ENCODE measurements around the gene CHI3L2.

CHI3L2 gene

DNA sequence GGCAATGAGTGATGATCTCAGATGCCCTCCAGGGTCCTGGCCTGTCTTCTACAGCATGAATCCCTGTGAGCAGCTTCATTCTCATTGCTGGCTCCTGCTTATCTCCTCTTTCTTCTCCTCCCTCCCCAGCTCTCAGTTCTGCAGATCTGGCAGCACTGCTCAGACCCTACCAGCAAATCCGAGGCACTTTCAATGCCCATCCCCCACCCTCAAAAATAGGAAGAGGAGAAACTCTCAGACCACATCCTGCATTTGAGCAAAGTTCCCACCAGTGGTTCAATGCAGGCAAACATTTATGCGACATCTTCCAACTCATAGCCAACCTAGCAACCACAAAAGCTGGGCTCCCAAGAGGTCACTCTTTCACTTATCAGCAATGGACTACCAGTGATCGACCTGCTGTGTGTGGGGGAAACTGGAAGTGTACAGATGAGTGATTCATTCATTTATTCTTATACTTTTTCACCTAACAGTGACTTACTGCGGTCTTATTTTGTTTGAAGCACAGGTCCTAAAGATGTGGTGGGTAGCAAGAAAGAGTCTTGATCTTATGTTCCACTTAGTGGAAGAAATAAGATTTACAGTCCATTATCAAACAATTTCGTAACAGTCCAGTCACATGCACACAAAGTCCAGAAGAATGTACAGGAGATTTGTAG, 5.8 kb upstream of the CHI3L2 start:
- peak in 1 of 2 experiments; percentile 27 for DNase-seq

DNA sequence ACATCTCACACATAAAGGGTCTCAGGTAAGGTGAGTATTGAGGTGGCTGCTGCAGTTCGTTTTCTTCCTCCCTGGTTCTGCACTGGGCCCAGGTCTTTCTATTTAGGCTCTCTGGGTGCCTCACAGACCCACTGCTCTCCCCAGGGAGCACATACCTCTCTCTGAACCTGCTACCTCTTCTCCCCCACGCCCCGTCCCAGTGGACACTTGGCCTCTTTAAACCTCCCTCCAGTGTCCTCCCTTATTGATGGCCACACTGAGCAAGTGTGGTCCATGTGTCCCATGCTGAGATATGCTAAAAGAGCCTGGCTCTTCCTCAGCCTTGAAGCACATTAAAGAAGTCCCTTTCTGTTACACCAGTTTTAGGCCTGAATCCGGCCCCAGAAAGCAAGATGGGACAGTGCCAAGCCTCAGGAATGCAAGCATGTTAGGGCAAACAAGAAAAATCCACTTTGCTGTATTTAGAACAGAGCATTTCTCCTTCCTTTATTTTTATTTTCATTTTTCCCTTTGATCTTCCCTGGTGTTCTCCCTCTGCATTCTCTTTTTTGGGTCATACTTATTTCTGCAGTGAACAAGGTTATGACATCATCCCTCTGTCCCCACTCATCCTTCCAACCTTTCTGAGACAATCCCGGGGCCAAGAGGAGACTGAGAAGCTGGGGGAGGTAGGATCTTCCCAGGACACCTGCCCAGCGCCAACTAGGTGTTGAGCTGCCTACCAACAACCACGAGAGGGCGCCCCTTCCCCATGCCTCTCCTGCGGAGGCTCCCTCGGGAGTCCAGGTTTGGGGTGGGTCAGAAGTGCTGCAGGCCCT, 5.0 kb upstream of the CHI3L2 start:
- peak; percentile 56 to 67 for DNase-seq

GRCh38 chr1:111223126-111223685, 4.3 kb upstream of the CHI3L2 start:
- no peak for DNase-seq

- DNase-seq = no peak
These were observed 2.4 kb upstream of the CHI3L2 start for GRCh38 chr1:111225091-111225490.

GRCh38 chr1:111225717-111226400, 1.7 kb upstream of the CHI3L2 start:
- DNase-seq = no peak

GRCh38 chr1:111227851-111228747, 586 bp downstream of the CHI3L2 start:
- DNase-seq = no peak

GRCh38 chr1:111228748-111229126, 1.2 kb downstream of the CHI3L2 start:
- DNase-seq = no peak

- no peak for DNase-seq
These were observed 4.6 kb downstream of the CHI3L2 start for GRCh38 chr1:111232134-111232533.

- DNase-seq = no peak
These were observed 6.7 kb downstream of the CHI3L2 start for GRCh38 chr1:111234258-111234657.

GRCh38 chr1:111234866-111235265, 7.4 kb downstream of the CHI3L2 start:
- no peak for DNase-seq

DNA sequence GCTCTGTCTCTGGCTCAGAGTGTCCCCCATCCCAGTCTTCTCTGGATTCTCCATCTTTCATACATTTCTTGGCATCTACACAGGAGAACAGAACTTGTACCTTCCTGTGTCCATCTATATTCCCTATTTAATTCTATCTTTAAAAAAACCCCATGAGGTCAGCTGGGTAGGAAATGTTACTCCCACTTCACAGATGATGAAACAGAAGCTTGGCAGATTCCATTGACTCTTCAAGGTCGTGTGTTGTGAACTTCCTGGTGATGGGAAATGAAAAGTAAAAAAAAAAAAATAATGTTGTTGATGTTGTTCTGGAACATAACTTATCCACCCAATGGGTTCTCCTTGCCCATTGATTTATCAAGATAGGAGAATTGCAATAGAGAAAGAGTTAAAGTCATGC, 8.9 kb downstream of the CHI3L2 start:
- DNase-seq = no peak

DNA sequence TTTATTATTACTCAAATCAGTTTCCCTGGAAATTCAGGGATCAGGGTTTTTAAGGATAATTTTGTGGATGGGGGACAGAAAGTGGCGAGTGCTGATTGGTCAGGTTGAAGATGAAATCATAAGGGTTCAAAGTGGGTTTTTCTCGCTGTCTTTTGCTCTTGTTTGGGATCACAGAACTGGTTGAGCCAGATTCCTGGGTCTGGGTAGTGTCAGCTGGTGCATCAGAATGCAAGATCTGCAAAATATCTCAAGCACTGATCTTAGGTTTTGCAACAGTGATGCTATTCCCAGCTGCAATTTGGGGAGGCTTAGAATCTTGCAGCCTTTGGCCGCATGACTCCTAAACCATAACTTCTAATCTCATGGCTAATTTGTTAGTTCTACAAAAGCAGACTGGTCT, 9.3 kb downstream of the CHI3L2 start:
- no peak for DNase-seq

GRCh38 chr1:111238056-111238795, 10.7 kb downstream of the CHI3L2 start:
- DNase-seq = no peak

DNA sequence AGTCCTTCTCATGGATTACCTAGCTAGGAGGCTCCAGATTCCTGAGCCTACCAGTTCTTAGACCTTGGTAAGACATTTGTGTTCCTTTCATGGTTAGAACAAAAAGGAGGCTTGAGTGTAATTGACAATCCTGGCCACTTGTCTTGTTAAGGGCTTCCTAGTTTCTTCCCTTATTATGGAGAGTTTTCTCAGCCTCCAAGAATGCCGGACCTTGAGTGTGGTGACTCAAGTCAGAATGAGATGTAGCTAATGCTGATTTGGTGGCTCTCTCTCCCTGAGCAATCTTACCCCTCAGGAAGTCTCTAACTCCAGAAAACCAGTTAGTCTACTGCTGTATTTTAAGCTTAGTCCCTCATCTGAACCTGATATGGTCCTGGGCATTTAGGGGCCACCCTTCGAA, 14.3 kb downstream of the CHI3L2 start:
- no peak for DNase-seq

DNA sequence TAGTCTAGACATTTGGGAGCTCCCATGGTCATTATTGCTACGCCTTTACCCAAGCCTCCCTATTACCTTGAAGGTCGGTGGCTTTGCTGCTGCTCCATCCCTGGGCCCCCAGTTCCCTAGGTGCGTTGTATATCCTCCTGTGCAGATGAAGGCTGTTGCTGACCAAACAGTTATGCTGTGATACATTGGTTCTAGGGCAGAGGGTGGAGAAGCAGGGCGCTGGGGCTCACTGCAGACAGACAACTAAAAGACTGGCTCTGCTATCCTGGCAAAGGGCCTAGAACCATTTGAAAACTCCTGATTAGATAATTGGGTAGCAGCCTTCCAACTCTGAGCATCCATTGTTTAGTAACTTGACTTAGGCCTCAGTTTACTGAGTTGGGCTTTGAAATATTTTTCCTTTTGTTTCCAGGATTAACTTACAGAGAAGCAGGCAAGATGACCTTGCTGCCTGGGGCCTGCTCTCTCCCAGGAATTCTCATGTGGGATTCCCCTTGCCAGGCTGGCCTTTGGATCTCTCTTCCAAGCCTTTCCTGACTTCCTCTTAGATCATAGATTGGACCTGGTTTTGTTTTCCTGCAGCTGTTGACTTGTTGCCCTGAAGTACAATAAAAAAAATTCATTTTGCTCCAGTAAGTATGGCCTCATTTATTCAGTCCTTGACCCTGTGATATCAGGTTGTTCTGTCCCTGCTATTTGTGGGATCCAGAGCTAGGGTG, 15.5 kb downstream of the CHI3L2 start:
- DNase-seq = no peak

GRCh38 chr1:111247125-111247838, 19.8 kb downstream of the CHI3L2 start:
- no peak for DNase-seq

GRCh38 chr1:111249960-111250359, 22.4 kb downstream of the CHI3L2 start:
- no peak for DNase-seq

DNA sequence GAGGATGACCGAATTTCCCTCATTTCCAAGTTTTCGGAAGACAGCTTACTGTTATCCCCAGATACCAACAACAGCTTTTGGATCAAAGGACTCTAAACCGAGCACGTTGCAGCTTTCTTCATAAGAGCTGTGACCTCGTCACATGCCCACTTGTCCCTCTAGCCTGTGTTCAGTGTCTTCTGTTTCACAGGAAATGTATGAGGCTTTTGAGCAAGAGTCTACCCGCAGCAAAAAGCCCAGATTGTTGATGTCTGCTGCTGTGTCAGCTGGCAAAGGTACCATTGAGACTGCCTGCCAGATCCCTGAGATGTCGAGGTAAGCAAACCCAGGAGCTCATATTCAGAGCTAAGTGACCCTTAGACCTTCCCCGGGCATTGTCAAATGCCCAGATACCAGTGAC, 24.1 kb downstream of the CHI3L2 start:
- DNase-seq = no peak

- DNase-seq = no peak
These were observed 25.3 kb downstream of the CHI3L2 start for GRCh38 chr1:111252786-111253185.

- DNase-seq = no peak
These were observed 26.4 kb downstream of the CHI3L2 start for GRCh38 chr1:111253876-111254275.
